Effector memory CD4-positive, alpha-beta T cell (primary cell): ENCODE data around the gene HTT.
A peak's percentile ranks its signal among the peaks of the same experiment; 100 is the strongest.

Experiments used
- DNase-seq, 3 donors: peaks; one replicate each; pipeline ENCODE4 v3.0.0-alpha.2; 2020
- H3K27ac ChIP-seq: 2 replicates; pipeline ENCODE4 v1.7.0; 2013; ENCODE audit warnings: mild to moderate bottlenecking, low read length, moderate library complexity; ENCODE audit not compliant: insufficient read depth, poor library complexity, severe bottlenecking
- H3K27me3 ChIP-seq: replicated peaks from 2 replicates; pipeline ENCODE4 v1.7.0; 2013; ENCODE audit warnings: mild to moderate bottlenecking, low read length; ENCODE audit not compliant: insufficient read depth, control insufficient read depth, poor library complexity, severe bottlenecking
- H3K36me3 ChIP-seq: 2 replicates; pipeline ENCODE4 v1.7.0; 2013; ENCODE audit warnings: mild to moderate bottlenecking, low read length, moderate library complexity; ENCODE audit not compliant: control insufficient read depth, insufficient read depth
- H3K4me1 ChIP-seq: 2 replicates; pipeline ENCODE4 v1.7.0; 2013; ENCODE audit warnings: low read length, mild to moderate bottlenecking; ENCODE audit not compliant: control insufficient read depth, insufficient read depth, poor library complexity, severe bottlenecking
- H3K4me3 ChIP-seq: 2 replicates; pipeline ENCODE4 v1.7.0; 2013; ENCODE audit warnings: low read length, low read depth, mild to moderate bottlenecking; ENCODE audit not compliant: insufficient read depth, poor library complexity, severe bottlenecking
- H3K9me3 ChIP-seq: 2 replicates; pipeline ENCODE4 v1.7.0; 2013; ENCODE audit warnings: mild to moderate bottlenecking, low read length, moderate library complexity; ENCODE audit not compliant: control insufficient read depth

Gene HTT

GRCh38 chr4:3036131-3036952 is 38.1 kb upstream of the HTT start:
- no peaks in the 10 kb centered on the region for H3K36me3 ChIP-seq
- H3K27me3 ChIP-seq = no peaks in the 10 kb centered on the region
- no peak for DNase-seq
- H3K9me3 ChIP-seq = no peaks in the 10 kb centered on the region
- no peak overlapping the region for H3K27ac ChIP-seq
- no peak overlapping the region for H3K4me3 ChIP-seq
- H3K4me1 ChIP-seq = peaks cover 16% of the 10 kb centered on the region

GRCh38 chr4:3037957-3038461 is 36.5 kb upstream of the HTT start:
- H3K4me3 ChIP-seq = peak overlapping the region; percentile 22
- peaks cover 24% of the 10 kb centered on the region for H3K4me1 ChIP-seq
- no peak overlapping the region for H3K27ac ChIP-seq
- no peaks in the 10 kb centered on the region for H3K36me3 ChIP-seq
- DNase-seq = no peak
- no peaks in the 10 kb centered on the region for H3K27me3 ChIP-seq
- H3K9me3 ChIP-seq = no peaks in the 10 kb centered on the region

- no peak overlapping the region for H3K27ac ChIP-seq
- H3K4me1 ChIP-seq = peaks cover 27% of the 10 kb centered on the region
- no peak overlapping the region for H3K4me3 ChIP-seq
- no peaks in the 10 kb centered on the region for H3K9me3 ChIP-seq
- no peaks in the 10 kb centered on the region for H3K36me3 ChIP-seq
- no peak for DNase-seq
- H3K27me3 ChIP-seq = no peaks in the 10 kb centered on the region
Measured at GRCh38 chr4:3039706-3040366, 34.6 kb upstream of the HTT start.

GRCh38 chr4:3040452-3041191 is 33.9 kb upstream of the HTT start:
- Histone ChIP-seq H3K9me3 (no peaks in the 10 kb centered on the region), H3K4me1 (peaks cover 35% of the 10 kb centered on the region), H3K27me3 (no peaks in the 10 kb centered on the region), H3K4me3 (peak overlapping the region; percentile 52), H3K27ac (no peak overlapping the region), H3K36me3 (no peaks in the 10 kb centered on the region)
- DNase-seq = no peak

DNA sequence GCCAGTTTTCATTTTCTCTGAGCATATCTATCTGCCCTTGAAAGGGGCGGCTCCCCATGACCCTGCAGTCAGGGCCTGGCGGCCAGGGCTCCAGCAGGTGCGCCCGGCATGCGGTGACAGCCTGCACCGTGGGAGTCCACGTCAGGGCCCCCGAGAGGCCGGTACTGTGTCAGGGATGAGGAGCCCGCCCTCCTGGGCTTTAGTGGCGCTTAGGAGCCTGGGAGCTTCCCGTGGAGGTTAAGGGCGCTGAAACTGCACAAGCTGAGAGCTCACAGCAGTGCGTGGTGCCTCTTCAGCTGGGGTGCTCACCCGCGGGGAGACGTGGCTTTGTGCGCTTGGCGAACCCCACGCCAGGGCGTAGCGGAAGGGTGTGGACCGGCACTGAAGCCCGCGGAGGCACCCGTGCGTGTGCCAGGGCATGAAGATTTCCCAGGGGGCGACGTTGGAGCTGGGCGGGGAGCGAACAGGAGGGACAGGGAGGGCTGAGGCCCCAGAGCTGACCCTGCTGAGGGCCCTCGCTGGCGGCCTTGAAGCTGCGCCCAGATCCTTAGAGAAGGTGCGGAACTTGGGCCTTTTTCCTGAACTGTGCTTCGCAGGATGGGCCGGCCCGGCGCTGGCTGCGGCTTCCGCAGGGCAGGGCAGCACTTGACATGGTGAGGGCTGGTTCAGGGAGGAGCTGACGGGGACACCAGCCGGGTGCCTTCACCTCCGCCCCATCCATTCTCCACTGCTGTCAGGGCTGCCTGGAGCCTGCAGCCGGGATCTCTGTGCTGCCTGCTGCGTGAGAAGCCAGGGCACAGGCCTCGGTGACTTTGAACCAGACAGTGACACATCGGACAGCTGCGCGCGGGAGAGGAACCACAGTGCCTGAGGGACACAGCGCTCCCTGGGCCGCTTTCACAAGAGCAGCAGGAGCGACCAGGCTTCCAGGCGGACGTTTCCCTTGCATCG is 33.0 kb upstream of the HTT start:
- peak in 1 of 3 donors; percentile 19 for DNase-seq
- Histone ChIP-seq H3K9me3 (no peaks in the 10 kb centered on the region), H3K4me3 (peak overlapping the region; percentile 52), H3K36me3 (no peaks in the 10 kb centered on the region), H3K27ac (peak overlapping the region; percentile 31), H3K27me3 (no peaks in the 10 kb centered on the region), H3K4me1 (peaks cover 37% of the 10 kb centered on the region)

DNA sequence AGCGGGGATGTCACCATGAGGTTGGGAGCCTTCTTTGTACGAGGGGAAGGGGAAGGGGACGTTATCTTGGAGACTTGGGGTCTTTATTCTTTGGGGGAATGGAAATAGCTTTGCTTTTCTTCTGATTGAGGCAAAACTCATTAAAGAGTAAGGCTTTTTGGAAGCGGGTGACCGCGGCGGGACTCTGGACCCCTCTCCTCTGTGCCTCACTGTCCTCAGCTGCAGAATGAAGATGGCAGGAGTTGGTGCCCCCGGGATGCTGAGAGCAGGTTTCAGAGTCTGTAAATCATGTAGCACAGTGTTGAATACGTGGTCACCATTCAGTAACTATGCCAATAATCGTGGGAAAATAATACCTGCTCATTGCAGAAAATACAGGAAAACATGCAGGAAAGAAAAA is 32.3 kb upstream of the HTT start:
- Histone ChIP-seq H3K4me1 (peaks cover 36% of the 10 kb centered on the region), H3K27ac (no peak overlapping the region), H3K9me3 (no peaks in the 10 kb centered on the region), H3K27me3 (no peaks in the 10 kb centered on the region), H3K36me3 (no peaks in the 10 kb centered on the region), H3K4me3 (peak overlapping the region; percentile 52)
- DNase-seq = no peak

GRCh38 chr4:3043282-3044020 is 31.0 kb upstream of the HTT start:
- peaks cover 26% of the 10 kb centered on the region for H3K4me1 ChIP-seq
- no peak overlapping the region for H3K27ac ChIP-seq
- no peaks in the 10 kb centered on the region for H3K36me3 ChIP-seq
- H3K4me3 ChIP-seq = no peak overlapping the region
- no peaks in the 10 kb centered on the region for H3K27me3 ChIP-seq
- DNase-seq = no peak
- H3K9me3 ChIP-seq = no peaks in the 10 kb centered on the region

DNA sequence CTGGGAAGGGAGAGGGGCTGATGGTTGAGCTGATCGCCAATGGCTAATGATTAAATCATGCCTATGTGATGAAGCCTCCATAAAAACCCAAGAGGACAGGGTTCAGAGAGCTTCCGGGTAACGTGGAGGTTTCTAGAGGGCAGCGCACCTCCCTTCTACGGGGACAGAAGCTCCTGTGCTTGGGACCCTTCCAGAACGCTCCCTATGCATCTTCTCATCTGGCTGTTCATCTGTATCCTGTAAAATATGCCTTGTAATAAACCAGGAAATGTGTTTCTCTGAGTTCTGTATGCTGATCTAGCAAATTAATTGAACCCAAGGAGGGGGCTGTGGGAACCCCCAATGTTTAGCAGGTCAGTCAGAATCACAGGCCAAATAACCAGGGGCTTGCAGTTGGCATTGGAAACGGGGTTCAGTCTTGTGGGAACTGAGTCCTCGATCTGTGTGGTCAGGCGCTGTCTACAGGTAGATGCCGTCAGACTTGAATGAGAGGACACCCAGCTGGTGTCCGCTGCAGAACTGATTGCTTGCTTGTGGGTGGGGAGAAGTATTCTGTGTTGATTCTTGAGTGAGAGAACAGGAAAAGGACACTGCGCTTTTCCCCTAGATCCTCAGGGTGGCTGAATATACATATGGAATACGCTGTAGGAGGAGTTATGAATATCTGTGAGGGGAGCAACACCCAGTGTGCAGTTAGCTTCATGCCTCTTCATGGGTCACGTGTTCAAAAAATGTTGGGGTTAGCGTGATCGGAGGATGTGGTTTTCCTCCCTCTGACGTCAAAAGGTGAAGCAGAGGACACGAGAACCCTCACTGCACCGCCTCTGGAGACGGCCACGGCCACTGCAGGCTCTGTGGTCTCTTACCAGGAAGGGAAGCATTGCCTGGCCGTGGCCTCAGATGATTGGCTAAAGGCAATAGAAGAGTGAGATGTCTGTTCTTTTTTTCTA is 29.3 kb upstream of the HTT start:
- Histone ChIP-seq H3K27me3 (no peaks in the 10 kb centered on the region), H3K4me1 (peaks cover 26% of the 10 kb centered on the region), H3K36me3 (no peaks in the 10 kb centered on the region), H3K4me3 (peak overlapping the region; percentile 2), H3K9me3 (no peaks in the 10 kb centered on the region), H3K27ac (no peak overlapping the region)
- peak; percentile 66 to 75 (median 67) for DNase-seq
